HG02763 (cell line): Measurements from ENCODE around the gene RXFP4.
"Not testable (repeated sequence)": the region's sequence is repeated elsewhere in the genome, so short reads cannot be mapped to it uniquely, and the experiment has no call there.

Experiments
- ATAC-seq: cut with Tn5 transposase; IDR thresholded peaks from one replicate; pipeline ENCODE4 v1.9.1; 2021; ENCODE audit warnings: mild to moderate bottlenecking, moderate library complexity; ENCODE audit not compliant: unreplicated experiment

RXFP4 gene

DNA sequence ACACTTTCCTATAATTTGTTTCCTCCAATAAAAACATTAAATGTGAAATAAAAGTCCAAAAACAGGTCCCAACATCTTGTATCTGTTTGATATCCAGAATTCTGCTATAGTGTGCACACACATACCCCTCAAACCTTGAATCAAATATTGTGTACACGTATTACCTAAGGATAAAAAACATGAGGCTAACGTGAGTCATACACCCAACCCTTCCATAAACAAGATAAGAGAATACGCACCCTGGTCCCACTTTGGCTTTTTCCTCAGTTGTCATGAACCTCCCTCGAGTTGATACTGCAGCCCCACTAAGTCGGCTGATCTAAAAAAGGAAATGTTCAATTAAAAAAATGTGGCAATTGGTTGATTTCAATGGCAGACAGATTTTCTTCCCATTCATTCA, 12.4 kb upstream of the RXFP4 start:
- ATAC-seq: no peak

GRCh38 chr1:155930725-155931124, 10.7 kb upstream of the RXFP4 start:
- ATAC-seq: not testable (repeated sequence)

- no peak for ATAC-seq
Measured at GRCh38 chr1:155931332-155932038, 10.0 kb upstream of the RXFP4 start.

DNA sequence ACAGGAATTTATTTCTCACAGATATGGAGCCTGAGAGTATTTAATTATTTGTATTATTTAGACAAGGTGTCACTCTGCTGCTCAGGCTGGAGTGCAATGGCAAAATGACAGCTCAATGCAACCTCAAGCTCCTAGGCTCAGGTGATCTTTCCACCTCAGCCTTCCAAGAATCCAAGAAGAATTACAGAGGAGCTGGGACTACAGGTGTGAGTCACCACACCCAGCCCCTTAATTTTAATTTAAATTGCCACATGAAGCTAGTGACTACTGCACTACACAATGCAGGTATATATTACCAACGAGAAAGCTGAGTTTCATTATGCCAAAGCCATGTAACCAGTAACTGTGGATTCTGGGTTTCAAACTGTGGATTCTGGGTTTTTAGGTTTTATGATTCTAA, 9.4 kb upstream of the RXFP4 start:
- no peak for ATAC-seq

DNA sequence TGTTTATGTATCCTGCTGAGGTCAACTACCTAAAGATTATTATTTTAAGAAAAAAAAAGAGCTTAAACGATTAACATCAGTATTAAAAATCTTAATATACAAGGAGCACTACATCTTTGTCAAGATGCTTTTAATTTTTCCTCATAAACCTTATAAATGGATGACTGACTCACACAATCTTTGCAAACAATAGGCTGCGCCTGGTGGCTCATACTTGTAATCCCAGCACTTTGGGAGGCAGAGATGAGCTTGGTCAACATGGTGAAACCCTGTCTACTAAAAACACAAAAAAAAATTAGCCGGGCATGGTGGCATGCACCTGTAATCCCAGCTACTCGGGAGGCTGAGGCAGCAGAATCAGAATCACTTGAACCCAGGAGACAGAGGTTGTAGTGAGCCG, 9.0 kb upstream of the RXFP4 start:
- ATAC-seq: no peak

DNA sequence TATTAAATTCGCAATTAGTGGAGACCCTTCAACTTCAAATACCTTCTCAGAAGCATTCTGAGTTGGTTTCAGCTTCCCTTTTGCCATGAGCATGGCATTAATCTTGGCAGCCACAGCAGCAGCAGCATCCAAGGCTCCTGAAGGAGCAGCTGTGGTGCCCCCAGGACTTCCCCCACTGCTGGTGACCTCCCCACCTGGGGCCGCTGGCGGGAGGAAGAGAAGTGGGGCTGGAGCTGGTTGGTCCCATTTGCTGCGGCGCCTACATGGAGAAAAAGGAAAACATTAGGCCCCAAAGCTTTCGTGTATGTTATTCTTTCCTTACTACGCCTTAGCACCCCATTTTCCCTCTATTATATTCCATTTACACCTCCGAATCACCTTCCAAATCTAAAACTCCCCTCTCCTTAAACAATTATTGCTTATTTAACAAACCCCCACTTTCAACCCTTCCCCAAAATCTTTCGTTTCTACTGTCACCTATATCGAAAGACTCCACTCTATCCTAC, 7.8 kb upstream of the RXFP4 start:
- no peak for ATAC-seq

DNA sequence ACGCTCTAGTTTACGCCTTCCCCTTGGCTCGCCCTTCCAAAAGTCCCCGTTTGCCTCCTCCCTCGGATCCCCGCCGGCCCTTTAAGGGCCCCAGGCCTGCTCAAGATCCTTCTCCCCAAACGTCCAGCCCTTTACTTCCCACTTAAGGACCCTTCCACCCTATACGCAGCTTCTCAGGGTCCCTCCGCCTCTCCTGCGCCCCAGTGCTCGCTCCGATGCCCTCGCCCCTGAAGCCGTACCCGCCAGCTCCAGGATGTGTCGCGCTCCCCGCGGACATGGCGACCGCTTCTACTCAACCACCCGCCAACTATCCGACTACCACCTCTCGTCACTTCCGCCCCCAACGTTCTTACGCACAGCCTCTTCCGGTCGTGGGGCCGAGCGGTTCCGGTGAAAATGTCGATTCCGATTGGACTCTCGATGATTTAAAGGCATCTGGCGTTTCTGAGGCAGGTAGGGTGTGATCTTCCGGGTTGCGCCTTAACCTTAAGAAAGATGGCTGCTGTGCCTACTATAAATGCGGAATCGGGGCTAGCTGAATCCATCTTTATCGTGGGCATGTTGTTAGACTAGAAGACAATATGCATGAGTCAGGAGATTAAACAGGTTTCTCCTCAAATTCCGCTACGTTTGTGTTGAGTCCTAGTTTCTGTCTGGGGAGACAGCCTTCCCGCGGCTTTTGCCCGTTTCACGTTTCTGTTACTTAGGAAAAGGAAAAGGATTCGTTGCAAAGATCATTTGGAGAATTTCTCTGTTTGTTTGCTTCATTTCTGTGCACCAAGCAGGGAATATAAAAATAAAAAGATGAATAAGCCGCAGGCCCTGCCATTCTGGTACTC, 7.1 kb upstream of the RXFP4 start, which contains the start of gene KHDC4:
KHDC4 (minus strand) TSS at position 317 of the 839 bp plus-strand sequence; CDS start at position 277, 40 bp downstream.
- ATAC-seq: peak; percentile 94

- ATAC-seq: no peak
Measured at GRCh38 chr1:155934936-155935590, 6.4 kb upstream of the RXFP4 start.

- ATAC-seq: no peak
Measured at GRCh38 chr1:155938220-155938627, 3.2 kb upstream of the RXFP4 start.

DNA sequence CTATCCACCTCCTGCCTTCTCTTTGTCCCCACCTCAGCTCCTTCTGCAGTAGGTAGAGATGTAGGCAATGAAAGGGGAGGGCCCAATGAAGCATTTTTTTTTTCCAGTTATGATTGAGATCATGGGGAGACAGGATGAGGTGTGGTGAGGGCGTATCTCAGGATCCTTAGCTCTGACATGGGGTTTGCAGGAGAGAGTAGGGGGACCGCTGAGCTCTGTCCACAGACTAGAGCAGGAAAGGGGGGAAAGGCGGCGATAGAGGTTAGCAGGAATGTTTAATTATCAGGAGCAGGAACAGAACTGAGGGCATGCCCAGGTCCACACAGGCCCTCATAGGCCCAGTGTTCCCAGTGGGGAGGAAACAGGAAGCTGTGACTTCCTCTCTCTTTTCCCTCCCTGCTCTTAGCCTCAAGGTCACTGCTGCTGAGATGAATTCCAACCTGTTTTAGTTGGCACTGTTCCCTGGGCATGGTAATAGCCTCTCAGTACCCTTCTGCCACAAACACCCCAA, 901 bp upstream of the RXFP4 start:
- no peak for ATAC-seq

DNA sequence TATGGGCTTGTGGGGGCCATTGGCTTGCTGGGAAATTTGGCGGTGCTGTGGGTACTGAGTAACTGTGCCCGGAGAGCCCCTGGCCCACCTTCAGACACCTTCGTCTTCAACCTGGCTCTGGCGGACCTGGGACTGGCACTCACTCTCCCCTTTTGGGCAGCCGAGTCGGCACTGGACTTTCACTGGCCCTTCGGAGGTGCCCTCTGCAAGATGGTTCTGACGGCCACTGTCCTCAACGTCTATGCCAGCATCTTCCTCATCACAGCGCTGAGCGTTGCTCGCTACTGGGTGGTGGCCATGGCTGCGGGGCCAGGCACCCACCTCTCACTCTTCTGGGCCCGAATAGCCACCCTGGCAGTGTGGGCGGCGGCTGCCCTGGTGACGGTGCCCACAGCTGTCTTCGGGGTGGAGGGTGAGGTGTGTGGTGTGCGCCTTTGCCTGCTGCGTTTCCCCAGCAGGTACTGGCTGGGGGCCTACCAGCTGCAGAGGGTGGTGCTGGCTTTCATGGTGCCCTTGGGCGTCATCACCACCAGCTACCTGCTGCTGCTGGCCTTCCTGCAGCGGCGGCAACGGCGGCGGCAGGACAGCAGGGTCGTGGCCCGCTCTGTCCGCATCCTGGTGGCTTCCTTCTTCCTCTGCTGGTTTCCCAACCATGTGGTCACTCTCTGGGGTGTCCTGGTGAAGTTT, 550 bp downstream of the RXFP4 start:
- no peak for ATAC-seq

DNA sequence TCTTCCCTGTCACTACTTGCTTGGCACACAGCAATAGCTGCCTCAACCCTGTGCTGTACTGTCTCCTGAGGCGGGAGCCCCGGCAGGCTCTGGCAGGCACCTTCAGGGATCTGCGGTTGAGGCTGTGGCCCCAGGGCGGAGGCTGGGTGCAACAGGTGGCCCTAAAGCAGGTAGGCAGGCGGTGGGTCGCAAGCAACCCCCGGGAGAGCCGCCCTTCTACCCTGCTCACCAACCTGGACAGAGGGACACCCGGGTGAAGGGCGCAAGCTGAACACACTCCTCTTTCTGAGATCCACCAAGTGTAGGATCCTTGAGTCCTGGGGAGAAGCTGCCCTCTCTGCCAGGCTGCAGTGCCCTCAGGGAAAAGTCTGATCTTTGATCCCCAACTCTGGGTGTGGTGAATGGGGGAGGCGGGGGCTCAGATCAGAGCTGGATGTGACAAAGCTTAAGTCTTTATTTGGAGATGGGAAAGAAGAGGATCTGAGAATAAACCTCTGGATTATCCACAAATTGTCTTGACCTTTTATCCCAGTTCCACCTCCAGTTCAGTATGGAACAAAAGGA, 1.2 kb downstream of the RXFP4 start:
- no peak for ATAC-seq

- no peak for ATAC-seq
Measured at GRCh38 chr1:155944444-155944799, 3.0 kb downstream of the RXFP4 start.

DNA sequence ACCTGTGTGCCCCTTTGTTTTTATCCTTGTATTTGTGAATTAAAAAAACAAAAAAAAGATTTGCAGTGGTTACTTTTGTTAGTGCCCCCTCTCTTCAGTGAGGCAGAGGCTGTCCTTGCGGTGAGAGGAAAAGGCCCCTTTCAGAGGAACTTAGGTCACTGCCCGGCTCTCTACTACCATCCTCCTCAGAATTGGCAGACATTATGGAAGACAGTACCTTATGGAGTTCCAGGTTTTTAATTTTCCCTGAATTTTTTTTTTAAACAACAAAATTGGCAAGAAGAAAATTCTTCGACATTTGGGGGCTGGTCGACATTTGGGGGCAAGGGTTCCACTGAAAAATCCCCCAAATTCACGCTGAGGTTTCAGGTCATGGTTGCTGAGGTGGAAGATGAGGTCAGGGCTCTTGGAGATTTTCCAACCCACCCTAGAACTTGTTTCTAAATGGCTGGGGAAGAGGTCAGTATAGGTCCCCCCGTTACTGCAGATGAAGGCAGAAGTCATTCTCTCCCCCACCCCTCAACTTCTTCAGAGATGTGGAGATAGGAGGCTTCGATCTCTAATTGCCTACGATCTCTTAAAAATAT, 5.3 kb downstream of the RXFP4 start:
- peak; percentile 5 for ATAC-seq

GRCh38 chr1:155947292-155947691, 5.9 kb downstream of the RXFP4 start:
- no peak for ATAC-seq

- no peak for ATAC-seq
Measured at GRCh38 chr1:155947741-155948140, 6.3 kb downstream of the RXFP4 start.

GRCh38 chr1:155950829-155951228, 9.4 kb downstream of the RXFP4 start:
- no peak for ATAC-seq

GRCh38 chr1:155951753-155952504, 10.5 kb downstream of the RXFP4 start:
- no peak for ATAC-seq

DNA sequence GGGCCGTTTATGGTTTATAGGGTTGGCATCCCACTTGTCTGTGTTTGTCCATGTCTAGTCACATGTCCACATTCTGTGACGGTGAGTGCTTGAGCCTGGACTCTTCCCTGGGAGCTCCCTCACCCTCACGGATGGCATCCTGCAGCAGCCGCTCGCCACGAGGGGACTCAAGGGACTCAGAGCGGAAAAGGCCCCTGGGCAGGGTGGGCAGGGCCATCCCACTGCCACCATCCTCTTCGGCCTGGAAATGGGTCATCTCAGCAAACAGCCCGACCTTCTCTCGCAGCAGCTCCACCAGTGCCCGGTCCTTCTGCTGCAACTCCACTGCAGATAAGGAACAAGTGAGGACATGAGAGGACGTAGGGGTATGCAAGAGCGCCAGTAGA, 11.1 kb downstream of the RXFP4 start:
- no peak for ATAC-seq
